ENCODE measurements around the gene ZNF292. TPM values are rescaled to one million over a fixed set of nuclear protein-coding genes. Genes with fewer than 3 reads are reported as not detected.
"Not testable (repeated sequence)": the region's sequence is repeated elsewhere in the genome, so short reads cannot be mapped to it uniquely, and the experiment has no call there.

Gene ZNF292
- total RNA-seq = 17.2 and 21.5 TPM in 2 replicates
- 5.3 TPM for polyA plus RNA-seq (2012)

GRCh38 chr6:87154993-87155841, at the start of gene ZNF292:
Gene ZNF292, plus strand, starts transcription at chr6:87155565. Its CDS starts 27 bp downstream, at chr6:87155592.
- peak; percentile 97 for DNase-seq (ENCODE audit: low read depth)

- no peak for DNase-seq (ENCODE audit: low read depth)
These were observed 49.5 kb upstream of the ZNF292 start for GRCh38 chr6:87105823-87106222.

- DNase-seq (ENCODE audit: low read depth) = no peak
These were observed 44.7 kb upstream of the ZNF292 start for GRCh38 chr6:87110636-87111035.

- DNase-seq (ENCODE audit: low read depth) = no peak
These were observed 39.8 kb upstream of the ZNF292 start for GRCh38 chr6:87115402-87116135.

GRCh38 chr6:87116922-87117321, 38.4 kb upstream of the ZNF292 start:
- DNase-seq (ENCODE audit: low read depth) = no peak

GRCh38 chr6:87118054-87118453, 37.3 kb upstream of the ZNF292 start:
- DNase-seq (ENCODE audit: low read depth) = no peak

GRCh38 chr6:87122477-87122876, 32.9 kb upstream of the ZNF292 start:
- no peak for DNase-seq (ENCODE audit: low read depth)

- DNase-seq (ENCODE audit: low read depth) = no peak
These were observed 31.3 kb upstream of the ZNF292 start for GRCh38 chr6:87124074-87124473.

GRCh38 chr6:87126501-87126900, 28.9 kb upstream of the ZNF292 start:
- DNase-seq (ENCODE audit: low read depth) = no peak

- DNase-seq (ENCODE audit: low read depth) = no peak
These were observed 27.6 kb upstream of the ZNF292 start for GRCh38 chr6:87127737-87128136.

GRCh38 chr6:87136963-87137362, 18.4 kb upstream of the ZNF292 start:
- no peak for DNase-seq (ENCODE audit: low read depth)

- peak; percentile 59 for DNase-seq (ENCODE audit: low read depth)
These were observed 16.1 kb upstream of the ZNF292 start for GRCh38 chr6:87139236-87139635.

GRCh38 chr6:87139927-87140326, 15.4 kb upstream of the ZNF292 start:
- not testable (repeated sequence) for DNase-seq (ENCODE audit: low read depth)

- no peak for DNase-seq (ENCODE audit: low read depth)
These were observed 9.0 kb upstream of the ZNF292 start for GRCh38 chr6:87146363-87146762.

GRCh38 chr6:87150406-87150805, 5.0 kb upstream of the ZNF292 start:
- no peak for DNase-seq (ENCODE audit: low read depth)

GRCh38 chr6:87151471-87151780, 3.9 kb upstream of the ZNF292 start:
- no peak for DNase-seq (ENCODE audit: low read depth)

- peak; percentile 72 for DNase-seq (ENCODE audit: low read depth)
These were observed 3.4 kb upstream of the ZNF292 start for GRCh38 chr6:87151781-87152525.

GRCh38 chr6:87152526-87152955, 2.8 kb upstream of the ZNF292 start:
- no peak for DNase-seq (ENCODE audit: low read depth)

GRCh38 chr6:87154641-87154992, 748 bp upstream of the ZNF292 start:
- no peak for DNase-seq (ENCODE audit: low read depth)

- peak; percentile 37 for DNase-seq (ENCODE audit: low read depth)
These were observed 764 bp downstream of the ZNF292 start for GRCh38 chr6:87155842-87156815.

GRCh38 chr6:87157596-87157995, 2.2 kb downstream of the ZNF292 start:
- DNase-seq (ENCODE audit: low read depth) = not testable (repeated sequence)

All from myocyte (in vitro differentiated cells).